Psoas muscle (tissue), 8 donors: Measurements from ENCODE around the gene COG8. TPM values are rescaled to one million over a fixed set of nuclear protein-coding genes. Genes with fewer than 3 reads are reported as not detected.
A peak's percentile ranks its signal among the peaks of the same experiment; 100 is the strongest.

Source experiments
- ATAC-seq, 4 donors: fragments of 200-7000 bp; cut with Tn5 transposase; one replicate each; pipeline ENCODE4 v1.9.1; 2020; ENCODE audit warnings: moderate library complexity in 3 of 4, mild to moderate bottlenecking in 2 of 4
- DNase-seq, 2 donors: peaks; one replicate each; pipeline ENCODE4 v3.0.0-alpha.2; 2020
- H3K27ac ChIP-seq: fragments of 200-600 bp; one replicate; pipeline ENCODE4 v1.8.0; 2022
- H3K27me3 ChIP-seq, 3 donors: fragments of 200-600 bp in 1 of 3; one replicate each; pipeline versions ENCODE4 v1.6.1 to v1.8.0; 2013 to 2022; ENCODE audit warnings: low read length in 2 of 3, mild to moderate bottlenecking in 2 of 3, moderate library complexity in 1 of 3; ENCODE audit not compliant: insufficient read depth in 3 of 3
- H3K36me3 ChIP-seq, 2 donors: fragments of 200-600 bp in 1 of 2; one replicate each; pipeline versions ENCODE4 v1.6.1 to v1.8.0; 2013 to 2022; ENCODE audit warnings: low read depth in 1 of 2, mild to moderate bottlenecking in 1 of 2, moderate library complexity in 1 of 2; ENCODE audit not compliant: insufficient read depth in 1 of 2
- H3K4me1 ChIP-seq: fragments of 200-600 bp; one replicate; pipeline ENCODE4 v1.8.0; 2022
- H3K4me3 ChIP-seq: fragments of 200-600 bp; one replicate; pipeline ENCODE4 v1.8.0; 2022; ENCODE audit warnings: mild to moderate bottlenecking
- H3K9me3 ChIP-seq: fragments of 200-600 bp; one replicate; pipeline ENCODE4 v1.8.0; 2022
- WGBS, 3 donors: extraction: QIAGEN DNeasy Blood & Tissue Kit; methylation state at CpG; one replicate each; pipeline versions ENCODE4 v1.1.6 to v1.1.7; 2013; 5-methylcytosine and 5-hydroxymethylcytosine counted together
- intact Hi-C, 2 donors: fragments of 100-400 bp; cut with DNase I; formaldehyde crosslinking; loops; one replicate each; pipeline versions ENCODE4 v1.11.0 to v1.14.2; 2022
- long read RNA-seq, 2 donors: library from polyadenylated mRNA; unstranded; transcript quantifications; one replicate each; pipeline ENCODE4 v2.0.0, GENCODE V29; 2021
- polyA plus RNA-seq, 3 donors: library from polyadenylated mRNA; stranded (reverse); fragments of 200-250 nt; gene quantifications; one replicate each; pipeline ENCODE4 v1.2.3, GENCODE V29; 2013
- total RNA-seq, 4 donors: library from RNA; stranded (reverse); fragmentation: NEBNext Ultra II Directional in 2 of 4; extraction: Animal tissue kit (Norgen Biotek cat#: 25700) in 2 of 4; gene quantifications; one replicate each; pipeline versions ENCODE4 v1.2.1 to v1.2.4, GENCODE V29; 2021 to 2023
- TF ChIP-seq, protein P1 (sequence below): fragments of 200-600 bp; IDR thresholded peaks from one replicate; pipeline ENCODE4 v1.8.0; 2022; ENCODE audit warnings: antibody characterized with exemption
- donor health status: healthy with polysubstance abuse.
- donor health status: DM: no; HTN: no; CAD: no; lungs with moderate emphysema.
- donor health status: Bipolar disorder and iron deficiency.
- donor health status: healthy.
- donor health status: DM: yes; HTN: yes; CAD: no.
- donor health status: DM: no; HTN: no; CAD: no.
- donor health status: DM: no; HTN: no; CAD: no.
- donor health status: DM: yes; HTN: yes; CAD: no.

The COG8 gene, protein sequence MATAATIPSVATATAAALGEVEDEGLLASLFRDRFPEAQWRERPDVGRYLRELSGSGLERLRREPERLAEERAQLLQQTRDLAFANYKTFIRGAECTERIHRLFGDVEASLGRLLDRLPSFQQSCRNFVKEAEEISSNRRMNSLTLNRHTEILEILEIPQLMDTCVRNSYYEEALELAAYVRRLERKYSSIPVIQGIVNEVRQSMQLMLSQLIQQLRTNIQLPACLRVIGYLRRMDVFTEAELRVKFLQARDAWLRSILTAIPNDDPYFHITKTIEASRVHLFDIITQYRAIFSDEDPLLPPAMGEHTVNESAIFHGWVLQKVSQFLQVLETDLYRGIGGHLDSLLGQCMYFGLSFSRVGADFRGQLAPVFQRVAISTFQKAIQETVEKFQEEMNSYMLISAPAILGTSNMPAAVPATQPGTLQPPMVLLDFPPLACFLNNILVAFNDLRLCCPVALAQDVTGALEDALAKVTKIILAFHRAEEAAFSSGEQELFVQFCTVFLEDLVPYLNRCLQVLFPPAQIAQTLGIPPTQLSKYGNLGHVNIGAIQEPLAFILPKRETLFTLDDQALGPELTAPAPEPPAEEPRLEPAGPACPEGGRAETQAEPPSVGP
- total RNA-seq (10 to 100 TPM; 28.3 to 36.5 (median 35.4) TPM), polyA plus RNA-seq (10 to 100 TPM; 16.7 to 25.3 (median 22.6) TPM)
- long read RNA-seq, donor 1, full-length matches to known transcripts, result 43 of 55 reads
- long read RNA-seq, donor 1, partial matches to known transcripts, result 9 of 55 reads
- long read RNA-seq, donor 1, other reads (novel, unspliced or antisense), result 3 of 55 reads
- long read RNA-seq, donor 2, full-length matches to known transcripts, result 69 of 84 reads
- long read RNA-seq, donor 2, partial matches to known transcripts, result 6 of 84 reads
- long read RNA-seq, donor 2, other reads (novel, unspliced or antisense), result 9 of 84 reads

DNA sequence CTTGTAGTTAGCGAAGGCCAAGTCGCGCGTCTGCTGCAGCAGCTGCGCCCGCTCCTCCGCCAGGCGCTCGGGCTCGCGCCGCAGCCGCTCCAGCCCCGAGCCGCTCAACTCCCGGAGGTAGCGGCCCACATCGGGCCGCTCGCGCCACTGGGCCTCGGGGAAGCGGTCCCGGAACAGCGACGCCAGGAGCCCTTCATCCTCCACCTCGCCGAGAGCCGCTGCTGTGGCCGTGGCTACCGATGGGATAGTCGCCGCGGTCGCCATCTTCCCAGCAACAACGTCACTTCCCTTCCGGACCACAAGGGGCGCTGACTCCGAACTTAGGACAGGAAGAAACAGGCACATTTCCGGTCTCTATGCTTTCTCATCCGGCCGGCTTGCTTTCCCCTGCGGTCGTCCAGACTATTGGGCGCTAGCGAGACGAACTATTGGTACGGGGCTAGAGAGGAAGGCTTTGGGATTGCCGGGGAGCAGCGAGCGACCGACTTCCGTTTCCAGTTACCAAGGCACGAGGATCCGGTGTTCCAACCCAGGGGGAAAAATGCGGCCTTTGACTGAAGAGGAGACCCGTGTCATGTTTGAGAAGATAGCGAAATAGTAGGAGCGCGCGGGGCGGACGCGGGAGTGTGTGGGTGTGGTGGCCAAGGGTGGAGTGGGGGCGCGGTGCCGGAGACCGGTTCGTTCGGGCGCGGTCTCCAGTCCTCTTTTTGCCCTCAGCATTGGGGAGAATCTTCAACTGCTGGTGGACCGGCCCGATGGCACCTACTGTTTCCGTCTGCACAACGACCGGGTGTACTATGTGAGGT lies at the start of gene COG8, which contains the start of gene NIP7:
COG8 (minus strand) TSS at position 276 of the 806 bp plus-strand sequence; CDS start at position 264, 12 bp downstream.
NIP7 (plus strand) TSS at position 484 of the 806 bp plus-strand sequence; CDS start at position 542, 58 bp downstream.
- Histone ChIP-seq H3K27ac (peak within 1 kb of the TSS; percentile 94), H3K27me3 (no peaks in the 10 kb centered on the region), H3K4me1 (peaks cover 23% of the 10 kb centered on the region), H3K4me3 (peak within 1 kb of the TSS; percentile 91), H3K36me3 (peaks cover 5 to 65% of the 10 kb centered on the region in 2 donors), H3K9me3 (no peaks in the 10 kb centered on the region)
- intact Hi-C loops, result loop anchor here (1.0 to 5.0 kb wide), 3 partner anchors 28 to 45 kb away; partner anchors contain the start of gene VPS4A (in 1 of the 2)
- peak; percentile 97 to 98 (median 98) for ATAC-seq
- TF ChIP-seq, protein P1, sequence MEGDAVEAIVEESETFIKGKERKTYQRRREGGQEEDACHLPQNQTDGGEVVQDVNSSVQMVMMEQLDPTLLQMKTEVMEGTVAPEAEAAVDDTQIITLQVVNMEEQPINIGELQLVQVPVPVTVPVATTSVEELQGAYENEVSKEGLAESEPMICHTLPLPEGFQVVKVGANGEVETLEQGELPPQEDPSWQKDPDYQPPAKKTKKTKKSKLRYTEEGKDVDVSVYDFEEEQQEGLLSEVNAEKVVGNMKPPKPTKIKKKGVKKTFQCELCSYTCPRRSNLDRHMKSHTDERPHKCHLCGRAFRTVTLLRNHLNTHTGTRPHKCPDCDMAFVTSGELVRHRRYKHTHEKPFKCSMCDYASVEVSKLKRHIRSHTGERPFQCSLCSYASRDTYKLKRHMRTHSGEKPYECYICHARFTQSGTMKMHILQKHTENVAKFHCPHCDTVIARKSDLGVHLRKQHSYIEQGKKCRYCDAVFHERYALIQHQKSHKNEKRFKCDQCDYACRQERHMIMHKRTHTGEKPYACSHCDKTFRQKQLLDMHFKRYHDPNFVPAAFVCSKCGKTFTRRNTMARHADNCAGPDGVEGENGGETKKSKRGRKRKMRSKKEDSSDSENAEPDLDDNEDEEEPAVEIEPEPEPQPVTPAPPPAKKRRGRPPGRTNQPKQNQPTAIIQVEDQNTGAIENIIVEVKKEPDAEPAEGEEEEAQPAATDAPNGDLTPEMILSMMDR, result peak; percentile 79
- DNase-seq, result peak; percentile 95 to 97
- WGBS, 3 donors, result 0 to 1% (median 1%) methylated on average over 74 to 77 of the region's 77 CpGs

DNA sequence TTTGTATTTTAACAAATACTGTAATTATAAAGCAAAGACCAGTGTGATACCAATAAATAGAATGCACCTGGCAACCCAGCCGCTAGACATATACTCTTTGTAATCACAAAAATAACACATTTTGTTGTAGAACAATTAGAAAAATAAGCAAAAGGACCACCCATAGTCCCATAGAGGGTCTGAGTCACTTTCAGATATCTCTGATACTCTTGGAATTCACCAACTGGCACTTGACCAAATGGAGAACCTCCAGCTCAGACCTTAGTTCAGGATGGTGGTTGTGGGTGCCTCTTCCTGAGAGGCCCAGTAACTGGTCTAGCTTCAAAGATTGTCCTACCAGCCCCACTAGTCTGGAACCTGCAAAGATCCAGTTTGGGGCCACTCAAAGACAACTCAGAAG lies 47.2 kb upstream of the COG8 start:
- H3K27ac ChIP-seq, result peak overlapping the region; percentile 88
- H3K9me3 ChIP-seq, result no peaks in the 10 kb centered on the region
- DNase-seq (no peak), ATAC-seq (no peak)
- no peaks in the 10 kb centered on the region for H3K27me3 ChIP-seq
- WGBS, 3 donors, result 90 to 94% (median 94%) methylated on average over 1 of the region's 1 CpG
- TF ChIP-seq, protein P1, result no peak
- peaks cover 11% of the 10 kb centered on the region for H3K4me1 ChIP-seq
- intact Hi-C loops, result loop anchor here in 1 of 2 donors (2.0 kb wide), 1 partner anchor 180 kb away; no protein-coding TSS in a partner anchor
- H3K36me3 ChIP-seq, result peaks cover 4 to 31% of the 10 kb centered on the region in 2 donors
- peak overlapping the region; percentile 74 for H3K4me3 ChIP-seq

DNA sequence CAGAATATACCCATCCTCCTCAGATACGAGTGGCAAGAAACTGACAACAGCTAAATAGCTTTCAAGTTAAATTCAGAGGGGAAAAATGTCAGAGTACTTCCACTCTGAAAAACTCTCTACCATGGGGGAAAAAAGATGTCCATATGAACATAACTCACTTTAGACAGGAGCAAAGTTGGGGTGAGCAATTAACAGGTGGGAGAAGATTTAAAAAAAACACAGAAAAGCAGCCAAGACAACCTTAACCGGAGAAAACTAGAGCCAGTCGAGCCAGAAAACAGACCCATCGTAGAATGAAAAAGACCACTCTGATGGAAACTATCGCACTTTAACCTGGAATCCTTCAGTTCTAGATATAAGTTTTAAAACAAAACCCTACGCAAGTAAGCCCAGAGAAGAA lies 45.6 kb upstream of the COG8 start:
- Histone ChIP-seq H3K27ac (peak overlapping the region; percentile 88), H3K4me1 (peaks cover 11% of the 10 kb centered on the region), H3K27me3 (no peaks in the 10 kb centered on the region), H3K9me3 (no peaks in the 10 kb centered on the region), H3K4me3 (peak overlapping the region; percentile 74), H3K36me3 (peaks cover 8 to 47% of the 10 kb centered on the region in 2 donors)
- 3 to 5% (median 4%) methylated on average over 6 of the region's 6 CpGs for WGBS, 3 donors
- intact Hi-C loops, result loop anchor here (2.0 to 5.0 kb wide), 3 partner anchors 43 to 66 kb away; no protein-coding TSS in a partner anchor
- DNase-seq, result no peak
- no peak for ATAC-seq
- TF ChIP-seq, protein P1, result no peak

DNA sequence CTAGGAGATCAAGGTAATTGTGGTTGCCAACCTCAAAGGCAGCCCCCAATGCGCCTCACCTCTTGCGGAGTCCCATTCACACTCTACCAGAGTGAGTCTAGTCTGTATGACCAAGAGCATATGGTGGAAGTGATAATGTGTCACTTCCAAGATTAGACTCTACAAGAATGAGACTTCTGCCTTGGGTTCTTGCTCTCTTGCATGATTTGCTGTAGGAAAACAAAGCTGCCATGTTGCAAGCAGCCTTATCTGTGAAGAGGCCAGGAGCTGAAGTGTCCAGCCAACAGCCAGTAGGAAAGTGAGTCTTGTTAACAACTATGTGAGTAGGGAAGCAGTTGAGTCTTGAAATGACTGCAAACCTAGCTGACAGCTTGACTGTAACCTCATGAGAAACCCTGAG lies 43.1 kb upstream of the COG8 start:
- TF ChIP-seq, protein P1, result no peak
- no peak for ATAC-seq
- H3K4me3 ChIP-seq, result no peak overlapping the region
- H3K9me3 ChIP-seq, result no peaks in the 10 kb centered on the region
- 96 to 98% (median 98%) methylated on average over 2 of the region's 2 CpGs for WGBS, 3 donors
- H3K27ac ChIP-seq, result no peak overlapping the region
- intact Hi-C loops, result loop anchor here in 1 of 2 donors (5.0 kb wide), 1 partner anchor 40 kb away; no protein-coding TSS in a partner anchor
- H3K36me3 ChIP-seq, result peaks cover 13 to 72% of the 10 kb centered on the region in 2 donors
- peaks cover 11% of the 10 kb centered on the region for H3K4me1 ChIP-seq
- no peaks in the 10 kb centered on the region for H3K27me3 ChIP-seq
- no peak for DNase-seq
